Endothelial cell of umbilical vein (primary cell): ENCODE measurements around the gene ITPR2. TPM values are rescaled to one million over a fixed set of nuclear protein-coding genes. Genes with fewer than 3 reads are reported as not detected.

ENCODE experiments used
- BruUV-seq: library from RNA; stranded (reverse); fragments of 400-500 nt; replicated peaks from 2 replicates; lab custom pipeline; 2021; lab: Mats Ljungman, UMichigan
- CTCF ChIA-PET: fragments of 300-600, 350-600 bp; sonication (Branson Sonifier 250); formaldehyde crosslinking; loops from one replicate; lab custom pipeline; 2021; ENCODE audit warnings: antibody characterized with exemption, inconsistent platforms; lab: Charles Lee
- POLR2A ChIA-PET: fragments of 300-600, 350-600 bp; sonication (Branson Sonifier 250); formaldehyde crosslinking; loops from one replicate; lab custom pipeline; 2021; ENCODE audit warnings: antibody characterized with exemption, inconsistent platforms; lab: Charles Lee
- DNase-seq: peaks from one replicate; pipeline ENCODE4 v3.0.0-alpha.2; 2011; ENCODE audit warnings: low read depth, low spot score
- FAIRE-seq: peaks from 2 replicates; lab custom pipeline; 2011; peaks lifted over from hg19 to GRCh38; lab: Jason Lieb, UNC
- H2AFZ ChIP-seq: 2 replicates; pipeline ENCODE4 v1.6.0; 2012; ENCODE audit warnings: low read depth, low read length, control low read depth, inconsistent platforms
- H3K27ac ChIP-seq: 2 replicates; pipeline ENCODE4 v1.5.1; 2011; ENCODE audit warnings: low read depth, mild to moderate bottlenecking, control low read depth, low read length, moderate library complexity; ENCODE audit not compliant: insufficient read depth
- H3K27me3 ChIP-seq, 2 experiments: 2 replicates each; pipeline versions ENCODE4 v1.6.0 to v1.6.1; 2011; ENCODE audit warnings: low read length in 2 of 2, mixed read lengths in 1 of 2; ENCODE audit not compliant: control insufficient read depth in 2 of 2, insufficient read depth in 2 of 2
- H3K36me3 ChIP-seq, 2 experiments: 2 replicates in 1 of 2; 3 replicates in 1 of 2; pipeline ENCODE4 v1.5.1; 2011; ENCODE audit warnings: low read length in 2 of 2, mild to moderate bottlenecking in 1 of 2, moderate library complexity in 1 of 2; ENCODE audit not compliant: control insufficient read depth in 2 of 2, insufficient read depth in 2 of 2; ENCODE audit errors: extremely low read depth in 1 of 2
- H3K4me1 ChIP-seq: 3 replicates; pipeline ENCODE4 v1.5.1; 2011; ENCODE audit warnings: mild to moderate bottlenecking, low read length; ENCODE audit not compliant: control insufficient read depth, insufficient read depth; ENCODE audit errors: extremely low read depth
- H3K4me2 ChIP-seq: 2 replicates; pipeline ENCODE4 v1.6.1; 2011; ENCODE audit warnings: low read length, control low read depth, mixed read lengths; ENCODE audit not compliant: insufficient read depth
- H3K4me3 ChIP-seq, 3 experiments: fragments of 200-600 bp in 1 of 3; sonication (generic), shearing (Covaris generic) in 1 of 3; replicated peaks in 1 of 3; 2 replicates each; pipeline ENCODE4 v1.5.1; 2011 to 2016; ENCODE audit warnings: control low read depth in 3 of 3, low read length in 3 of 3, mild to moderate bottlenecking in 2 of 3, inconsistent platforms in 1 of 3, low read depth in 1 of 3, moderate library complexity in 1 of 3; ENCODE audit not compliant: insufficient read depth in 1 of 3
- H3K79me2 ChIP-seq: 2 replicates; pipeline ENCODE4 v1.6.0; 2012; ENCODE audit warnings: low read length, inconsistent platforms; ENCODE audit not compliant: control insufficient read depth, insufficient read depth
- H3K9ac ChIP-seq: replicated peaks from 2 replicates; pipeline ENCODE3; 2011; ENCODE audit warnings: low read length, control low read depth; ENCODE audit not compliant: insufficient read depth; ENCODE audit errors: extremely low read depth
- H3K9me1 ChIP-seq: replicated peaks from 3 replicates; pipeline ENCODE4 v1.6.0; 2011; ENCODE audit warnings: mild to moderate bottlenecking, low read length; ENCODE audit not compliant: control insufficient read depth, insufficient read depth; ENCODE audit errors: extremely low read depth
- H3K9me3 ChIP-seq: replicated peaks from 2 replicates; pipeline ENCODE4 v1.5.1; 2012; ENCODE audit warnings: low read length, inconsistent platforms; ENCODE audit not compliant: control insufficient read depth, insufficient read depth
- H4K20me1 ChIP-seq: replicated peaks from 2 replicates; pipeline ENCODE3; 2011; ENCODE audit warnings: mild to moderate bottlenecking, low read length; ENCODE audit not compliant: control insufficient read depth, insufficient read depth; ENCODE audit errors: extremely low read depth
- CTCF ChIP-seq, 2 donors: IDR thresholded peaks; 1 replicate in 1 of 2; 2 replicates in 1 of 2; pipeline ENCODE4 v1.5.1; 2011; ENCODE audit warnings: low read length in 2 of 2, mild to moderate bottlenecking in 2 of 2, moderate library complexity in 2 of 2, control low read depth in 1 of 2, inconsistent platforms in 1 of 2, low read depth in 1 of 2; ENCODE audit not compliant: insufficient read depth in 1 of 2; ENCODE audit errors: extremely low read depth in 1 of 2
- EZH2 ChIP-seq: IDR thresholded peaks from 2 replicates; pipeline ENCODE4 v1.6.1; 2012; ENCODE audit warnings: borderline replicate concordance, low read depth, mild to moderate bottlenecking, moderate library complexity, low read length, inconsistent platforms; ENCODE audit not compliant: severe bottlenecking
- FOS ChIP-seq: IDR thresholded peaks from 2 replicates; pipeline ENCODE4 v1.6.1; 2011; ENCODE audit warnings: mild to moderate bottlenecking, low read length, moderate library complexity, borderline replicate concordance; ENCODE audit not compliant: insufficient read depth
- GATA2 ChIP-seq: IDR thresholded peaks from 2 replicates; pipeline ENCODE4 v1.7.0; 2011; ENCODE audit warnings: low read depth, mild to moderate bottlenecking, moderate library complexity, mixed read lengths, low read length; ENCODE audit not compliant: insufficient read length, insufficient read depth
- JUN ChIP-seq: IDR thresholded peaks from 2 replicates; pipeline ENCODE4 v1.6.1; 2011; ENCODE audit warnings: borderline replicate concordance, low read depth; ENCODE audit not compliant: insufficient read length, insufficient read depth
- MAX ChIP-seq: IDR thresholded peaks from 2 replicates; pipeline ENCODE4 v1.6.1; 2011; ENCODE audit not compliant: insufficient read depth, insufficient read length
- MYC ChIP-seq: IDR thresholded peaks from one replicate; pipeline ENCODE4 v1.6.1; 2011; ENCODE audit warnings: mild to moderate bottlenecking, low read depth, low read length
- POLR2A ChIP-seq: IDR thresholded peaks from 2 replicates; pipeline ENCODE4 v1.6.1; 2012; ENCODE audit warnings: low read depth, mild to moderate bottlenecking, control low read depth, low read length
- POLR2AphosphoS5 ChIP-seq: IDR thresholded peaks from 2 replicates; pipeline ENCODE4 v1.6.1; 2012; ENCODE audit warnings: low read depth, mild to moderate bottlenecking, control low read depth, low read length, moderate library complexity; ENCODE audit not compliant: insufficient read depth
- dilution Hi-C: fragments of 300-500 bp; cut with MboI; formaldehyde crosslinking; loops from one replicate; pipeline ENCODE4 v1.15.0; 2019; ENCODE audit warnings: low sequenced_read_pairs; ENCODE audit not compliant: extremely low pct_ligation_motif_present
- intact Hi-C: fragments of 100-400 bp; cut with micrococcal nuclease; formaldehyde crosslinking; loops from one replicate; pipeline ENCODE4 v1.10.0; 2022
- polyA plus RNA-seq, 4 experiments: library from polyadenylated mRNA; depleted of rRNA in 3 of 4; stranded (reverse) in 3 of 4; unstranded in 1 of 4; fragments of >200 nt; gene quantifications; 2 replicates each; pipeline versions ENCODE4 v1.2.1 to v1.2.3, GENCODE V29; 2011 to 2012; ENCODE audit warnings: missing spikeins in 1 of 4
- total RNA-seq: library from RNA; stranded (reverse); gene quantifications from 2 replicates; pipeline ENCODE4 v1.2.3, GENCODE V29; 2021

ITPR2 gene
- total and polyA plus RNA-seq, 2 donors (not counting 3 experiments of a cell fraction or from before 2014, with no cell fraction given) = 16.2 to 86.8 TPM

GRCh38 chr12:26666286-26666685, 166.7 kb downstream of the ITPR2 start:
- H3K27me3 ChIP-seq = no peaks in the 10 kb centered on the region
- H3K4me1 ChIP-seq = peaks cover 7% of the 10 kb centered on the region
- H3K9me1 ChIP-seq = peaks cover 2% of the 10 kb centered on the region
- FAIRE-seq (no peak), DNase-seq (no peak)
- no peaks in the 10 kb centered on the region for H4K20me1 ChIP-seq
- H3K27ac ChIP-seq = no peak overlapping the region
- ChIA-PET POLR2A (no interaction called here), CTCF (interaction anchor here (0.9 to 1.3 kb wide), 2 partner anchors 15 to 35 kb away, joined by 3 to 6 read pairs; no protein-coding TSS in a partner anchor)
- H3K36me3 ChIP-seq = peaks cover 5% of the 10 kb centered on the region in 2 experiments
- H3K79me2 ChIP-seq = no peaks in the 10 kb centered on the region
- dilution Hi-C loops = no loop called here
- no TSS peak for BruUV-seq
- no peak overlapping the region for H3K4me2 ChIP-seq
- intact Hi-C loops = no loop called here
- no peak overlapping the region for H2AFZ ChIP-seq
- no peak overlapping the region for H3K4me3 ChIP-seq
- H3K9me3 ChIP-seq = no peaks in the 10 kb centered on the region
- no peak for TF ChIP-seq POLR2A
- no peak for TF ChIP-seq FOS
- no peak for TF ChIP-seq CTCF (IDR thresholded peaks at IDR 0.05; ENCODE audit: extremely low read depth in 1 of 2, insufficient read depth in 1 of 2, low read depth in 1 of 2, low read length in 2 of 2)
- no peak for TF ChIP-seq POLR2AphosphoS5
- no peak for TF ChIP-seq JUN
- no peak for TF ChIP-seq GATA2
- TF ChIP-seq MYC = no peak
- TF ChIP-seq MAX = no peak
- TF ChIP-seq EZH2 = no peak
- H3K9ac ChIP-seq = no peak overlapping the region
